ENCODE data around the gene MYT1. TPM values are rescaled to one million over a fixed set of nuclear protein-coding genes. Genes with fewer than 3 reads are reported as not detected.

The MYT1 gene
- total RNA-seq, 4 donors from 2014 or later, result not detected

DNA sequence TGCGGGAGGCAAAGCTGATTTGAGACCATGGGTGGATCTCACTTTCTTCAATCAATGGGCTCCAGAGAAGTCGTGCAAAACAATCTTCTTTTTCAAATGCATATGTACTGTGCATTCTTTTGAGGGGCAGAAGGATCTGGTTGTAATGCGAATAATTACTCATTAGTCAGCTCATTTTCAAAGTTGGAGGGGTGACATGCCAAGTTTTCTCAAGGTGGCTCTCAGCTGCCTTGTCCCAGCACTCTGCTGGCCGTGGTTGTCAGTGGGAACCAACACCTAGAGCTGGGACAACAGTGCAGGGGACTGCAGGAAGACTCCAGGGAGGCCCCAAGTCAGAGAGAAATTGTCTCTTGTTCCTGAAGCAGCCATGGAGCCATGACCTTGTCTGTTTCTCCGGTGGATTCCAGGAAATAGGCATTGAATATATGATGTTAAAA lies 25.3 kb downstream of the MYT1 start:
- 33 to 38% methylated on average over 5 of the region's 5 CpGs for WGBS, 2 donors
- no peak for DNase-seq (ENCODE audit: low spot score in 2 of 2)
- TF ChIP-seq, protein P1, sequence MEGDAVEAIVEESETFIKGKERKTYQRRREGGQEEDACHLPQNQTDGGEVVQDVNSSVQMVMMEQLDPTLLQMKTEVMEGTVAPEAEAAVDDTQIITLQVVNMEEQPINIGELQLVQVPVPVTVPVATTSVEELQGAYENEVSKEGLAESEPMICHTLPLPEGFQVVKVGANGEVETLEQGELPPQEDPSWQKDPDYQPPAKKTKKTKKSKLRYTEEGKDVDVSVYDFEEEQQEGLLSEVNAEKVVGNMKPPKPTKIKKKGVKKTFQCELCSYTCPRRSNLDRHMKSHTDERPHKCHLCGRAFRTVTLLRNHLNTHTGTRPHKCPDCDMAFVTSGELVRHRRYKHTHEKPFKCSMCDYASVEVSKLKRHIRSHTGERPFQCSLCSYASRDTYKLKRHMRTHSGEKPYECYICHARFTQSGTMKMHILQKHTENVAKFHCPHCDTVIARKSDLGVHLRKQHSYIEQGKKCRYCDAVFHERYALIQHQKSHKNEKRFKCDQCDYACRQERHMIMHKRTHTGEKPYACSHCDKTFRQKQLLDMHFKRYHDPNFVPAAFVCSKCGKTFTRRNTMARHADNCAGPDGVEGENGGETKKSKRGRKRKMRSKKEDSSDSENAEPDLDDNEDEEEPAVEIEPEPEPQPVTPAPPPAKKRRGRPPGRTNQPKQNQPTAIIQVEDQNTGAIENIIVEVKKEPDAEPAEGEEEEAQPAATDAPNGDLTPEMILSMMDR (IDR thresholded peaks at IDR 0.05), result no peak
- TF ChIP-seq EP300 (IDR thresholded peaks at IDR 0.05), result no peak
- TF ChIP-seq POLR2A (IDR thresholded peaks at IDR 0.05), result no peak
- Histone ChIP-seq H3K27me3 (no peaks in the 10 kb centered on the region), H3K36me3 (no peaks in the 10 kb centered on the region), H3K9me3 (no peaks in the 10 kb centered on the region), H3K27ac (no peak overlapping the region), H3K4me1 (peaks cover 0 to 17% (median 0%) of the 10 kb centered on the region in 4 donors), H3K4me3 (no peak overlapping the region)

DNA sequence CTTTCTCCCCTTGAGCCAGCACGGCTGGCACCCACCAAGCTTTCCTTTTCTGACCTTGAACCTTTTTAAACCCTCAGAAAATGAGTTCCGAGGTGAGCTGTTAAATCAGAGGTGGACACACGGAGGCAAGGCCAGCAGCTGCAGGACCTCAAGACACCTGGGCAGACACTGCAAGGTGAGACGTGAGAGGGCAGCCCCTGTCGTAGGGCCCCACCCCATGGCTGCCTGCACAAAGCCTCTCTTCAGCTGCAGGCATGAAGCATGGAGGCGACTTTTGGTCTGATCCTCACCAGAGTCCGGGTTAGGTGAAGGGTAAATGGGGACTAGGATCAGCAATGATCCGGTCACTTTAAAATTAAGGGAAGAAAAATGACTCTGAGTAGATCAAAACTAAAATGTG lies 25.7 kb downstream of the MYT1 start:
- 65 to 70% methylated on average over 8 of the region's 8 CpGs for whole genome bisulfite sequencing, 2 donors
- TF ChIP-seq, protein P1 (IDR thresholded peaks at IDR 0.05), result no peak
- TF ChIP-seq EP300 (IDR thresholded peaks at IDR 0.05) (no peak), POLR2A (IDR thresholded peaks at IDR 0.05) (no peak)
- Histone ChIP-seq H3K36me3 (no peaks in the 10 kb centered on the region), H3K27ac (no peak overlapping the region), H3K4me3 (no peak overlapping the region), H3K27me3 (no peaks in the 10 kb centered on the region), H3K4me1 (peaks cover 0 to 17% (median 0%) of the 10 kb centered on the region in 4 donors), H3K9me3 (no peaks in the 10 kb centered on the region)
- DNase-seq (ENCODE audit: low spot score in 2 of 2), result no peak

DNA sequence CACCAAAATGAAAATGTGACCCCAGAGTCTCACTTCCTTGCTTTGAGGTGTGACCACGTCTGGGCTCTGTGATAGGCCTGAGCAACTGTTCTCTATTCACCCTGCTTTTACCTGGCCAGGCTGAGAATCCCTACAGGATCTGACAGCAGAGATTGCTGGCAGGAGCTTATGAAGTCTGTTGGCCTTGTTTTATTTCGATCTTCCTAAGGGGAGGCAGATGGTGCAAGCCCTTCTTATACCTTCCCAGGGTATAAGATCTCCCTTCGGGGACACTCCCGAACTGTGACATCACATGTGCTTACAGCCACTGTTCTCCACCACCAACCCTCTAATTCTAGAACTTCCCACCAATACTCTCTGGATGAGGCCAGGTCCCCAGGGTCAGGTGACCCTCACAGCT lies 26.8 kb downstream of the MYT1 start:
- 86 to 87% methylated on average over 4 of the region's 4 CpGs for WGBS, 2 donors
- DNase-seq (ENCODE audit: low spot score in 2 of 2), result no peak
- no peak for TF ChIP-seq POLR2A (IDR thresholded peaks at IDR 0.05)
- TF ChIP-seq, protein P1 (IDR thresholded peaks at IDR 0.05), result no peak
- no peak for TF ChIP-seq EP300 (IDR thresholded peaks at IDR 0.05)
- H3K27ac ChIP-seq, result no peak overlapping the region
- no peaks in the 10 kb centered on the region for H3K36me3 ChIP-seq
- no peak overlapping the region for H3K4me3 ChIP-seq
- H3K27me3 ChIP-seq, result no peaks in the 10 kb centered on the region
- peaks cover 0 to 17% (median 0%) of the 10 kb centered on the region in 4 donors for H3K4me1 ChIP-seq
- H3K9me3 ChIP-seq, result no peaks in the 10 kb centered on the region

DNA sequence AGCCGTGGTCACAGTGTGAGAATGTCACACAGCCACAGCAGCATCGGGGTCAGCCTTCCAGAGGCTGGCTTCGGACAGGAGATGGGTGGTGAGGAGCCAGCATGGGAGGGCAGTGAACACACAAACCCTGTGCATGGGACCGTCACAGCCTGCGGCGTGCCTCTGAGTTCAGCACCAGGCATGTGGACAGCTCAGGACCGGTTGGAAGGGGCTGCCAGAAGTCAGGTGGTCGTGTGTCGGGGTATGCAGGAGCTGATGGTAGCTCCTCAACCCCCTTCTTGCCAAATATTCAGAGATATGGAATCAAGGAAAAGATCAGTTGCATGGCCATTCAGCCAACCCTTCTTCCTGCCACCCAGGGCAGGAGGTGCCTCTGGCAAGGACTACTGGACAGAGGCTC lies 28.2 kb downstream of the MYT1 start:
- Histone ChIP-seq H3K4me1 (peaks cover 0 to 17% (median 0%) of the 10 kb centered on the region in 4 donors), H3K27ac (no peak overlapping the region), H3K27me3 (peaks cover 0 to 4% of the 10 kb centered on the region in 2 donors), H3K36me3 (no peaks in the 10 kb centered on the region), H3K4me3 (no peak overlapping the region), H3K9me3 (no peaks in the 10 kb centered on the region)
- no peak for DNase-seq (ENCODE audit: low spot score in 2 of 2)
- TF ChIP-seq, protein P1 (IDR thresholded peaks at IDR 0.05), result no peak
- TF ChIP-seq EP300 (IDR thresholded peaks at IDR 0.05) (no peak), POLR2A (IDR thresholded peaks at IDR 0.05) (no peak)
- 33 to 46% methylated on average over 9 of the region's 9 CpGs for WGBS, 2 donors

DNA sequence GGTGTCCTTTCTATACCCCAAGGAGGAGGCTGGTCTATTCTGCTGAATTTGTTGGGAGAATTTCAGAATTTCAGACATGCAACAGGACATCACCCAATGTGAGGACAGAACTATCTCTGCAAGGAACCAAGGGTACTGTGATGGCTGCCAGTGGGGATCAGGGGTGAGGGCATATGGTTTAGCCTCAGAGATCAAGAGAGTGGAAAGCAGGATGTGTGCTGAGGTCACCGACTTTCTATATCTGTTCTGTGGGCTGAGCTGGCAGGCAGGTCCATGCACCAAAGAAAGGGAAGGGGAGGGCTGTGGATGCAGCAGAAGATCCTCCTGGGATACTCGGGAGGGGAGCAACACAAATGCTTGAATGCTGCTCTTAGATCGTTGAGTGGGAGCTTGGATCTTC lies 28.8 kb downstream of the MYT1 start:
- H3K27ac ChIP-seq, result no peak overlapping the region
- TF ChIP-seq EP300 (IDR thresholded peaks at IDR 0.05) (no peak), POLR2A (IDR thresholded peaks at IDR 0.05) (no peak)
- TF ChIP-seq, protein P1 (IDR thresholded peaks at IDR 0.05), result no peak
- peaks cover 0 to 4% of the 10 kb centered on the region in 2 donors for H3K27me3 ChIP-seq
- H3K9me3 ChIP-seq, result no peaks in the 10 kb centered on the region
- no peak for DNase-seq (ENCODE audit: low spot score in 2 of 2)
- 41 to 63% methylated on average over 3 of the region's 3 CpGs for WGBS, 2 donors
- H3K4me1 ChIP-seq, result peaks cover 0 to 17% (median 0%) of the 10 kb centered on the region in 4 donors
- H3K4me3 ChIP-seq, result no peak overlapping the region
- H3K36me3 ChIP-seq, result no peaks in the 10 kb centered on the region

All from tibial nerve (tissue), 4 donors.